Measurements from ENCODE around the gene CREBRF.

Gene CREBRF, protein sequence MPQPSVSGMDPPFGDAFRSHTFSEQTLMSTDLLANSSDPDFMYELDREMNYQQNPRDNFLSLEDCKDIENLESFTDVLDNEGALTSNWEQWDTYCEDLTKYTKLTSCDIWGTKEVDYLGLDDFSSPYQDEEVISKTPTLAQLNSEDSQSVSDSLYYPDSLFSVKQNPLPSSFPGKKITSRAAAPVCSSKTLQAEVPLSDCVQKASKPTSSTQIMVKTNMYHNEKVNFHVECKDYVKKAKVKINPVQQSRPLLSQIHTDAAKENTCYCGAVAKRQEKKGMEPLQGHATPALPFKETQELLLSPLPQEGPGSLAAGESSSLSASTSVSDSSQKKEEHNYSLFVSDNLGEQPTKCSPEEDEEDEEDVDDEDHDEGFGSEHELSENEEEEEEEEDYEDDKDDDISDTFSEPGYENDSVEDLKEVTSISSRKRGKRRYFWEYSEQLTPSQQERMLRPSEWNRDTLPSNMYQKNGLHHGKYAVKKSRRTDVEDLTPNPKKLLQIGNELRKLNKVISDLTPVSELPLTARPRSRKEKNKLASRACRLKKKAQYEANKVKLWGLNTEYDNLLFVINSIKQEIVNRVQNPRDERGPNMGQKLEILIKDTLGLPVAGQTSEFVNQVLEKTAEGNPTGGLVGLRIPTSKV

GRCh38 chr5:173055983-173056782 lies at the start of gene CREBRF:
CREBRF (plus strand) TSS chr5:173056352; CDS start chr5:173080776, 24,424 bp downstream.
- ChIA-PET CTCF (interaction anchor here (0.7 kb wide), 1 partner anchor 433 kb away, joined by 3 read pairs; no protein-coding TSS in a partner anchor), POLR2A (ENCODE audit: low non-redundant PET) (interaction anchor here (0.6 kb wide), 1 partner anchor 89 kb away, joined by 3 read pairs; no protein-coding TSS in a partner anchor)

DNA sequence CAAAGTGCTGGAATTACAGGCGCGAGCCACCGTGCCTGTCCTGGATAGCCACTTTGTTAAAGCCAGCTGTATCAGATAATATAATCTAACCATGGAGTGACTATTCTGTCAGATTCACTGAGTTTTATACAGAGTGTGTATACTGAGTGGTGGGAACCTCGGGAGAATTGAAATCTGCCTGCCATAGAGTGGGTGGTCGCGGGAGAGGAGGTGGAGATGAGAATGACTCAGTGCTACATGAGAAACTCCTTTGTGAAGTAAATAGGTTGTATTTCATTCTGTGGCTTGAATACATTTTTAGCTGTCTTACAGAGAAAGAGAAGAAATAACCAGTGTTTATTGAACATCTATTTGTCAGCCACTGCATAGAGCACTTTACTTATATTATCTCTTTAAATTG lies 46.1 kb upstream of the CREBRF start:
- DNase-seq (ENCODE audit: low spot score), result no peak
- ChIA-PET CTCF (no interaction called here), POLR2A (ENCODE audit: low non-redundant PET) (no interaction called here)
- no peak overlapping the region for H3K27ac ChIP-seq
- no peak for TF ChIP-seq CTCF (conservative IDR thresholded peaks at IDR 0.05; ENCODE audit: low read depth)

More at GRCh38 chr5:173055983-173056782, at the start of gene CREBRF:
- H3K27ac ChIP-seq, result peak within 1 kb of the TSS; percentile 90
- peak; percentile 99 for DNase-seq (ENCODE audit: low spot score)
- TF ChIP-seq CTCF (conservative IDR thresholded peaks at IDR 0.05; ENCODE audit: low read depth), result no peak

DNA sequence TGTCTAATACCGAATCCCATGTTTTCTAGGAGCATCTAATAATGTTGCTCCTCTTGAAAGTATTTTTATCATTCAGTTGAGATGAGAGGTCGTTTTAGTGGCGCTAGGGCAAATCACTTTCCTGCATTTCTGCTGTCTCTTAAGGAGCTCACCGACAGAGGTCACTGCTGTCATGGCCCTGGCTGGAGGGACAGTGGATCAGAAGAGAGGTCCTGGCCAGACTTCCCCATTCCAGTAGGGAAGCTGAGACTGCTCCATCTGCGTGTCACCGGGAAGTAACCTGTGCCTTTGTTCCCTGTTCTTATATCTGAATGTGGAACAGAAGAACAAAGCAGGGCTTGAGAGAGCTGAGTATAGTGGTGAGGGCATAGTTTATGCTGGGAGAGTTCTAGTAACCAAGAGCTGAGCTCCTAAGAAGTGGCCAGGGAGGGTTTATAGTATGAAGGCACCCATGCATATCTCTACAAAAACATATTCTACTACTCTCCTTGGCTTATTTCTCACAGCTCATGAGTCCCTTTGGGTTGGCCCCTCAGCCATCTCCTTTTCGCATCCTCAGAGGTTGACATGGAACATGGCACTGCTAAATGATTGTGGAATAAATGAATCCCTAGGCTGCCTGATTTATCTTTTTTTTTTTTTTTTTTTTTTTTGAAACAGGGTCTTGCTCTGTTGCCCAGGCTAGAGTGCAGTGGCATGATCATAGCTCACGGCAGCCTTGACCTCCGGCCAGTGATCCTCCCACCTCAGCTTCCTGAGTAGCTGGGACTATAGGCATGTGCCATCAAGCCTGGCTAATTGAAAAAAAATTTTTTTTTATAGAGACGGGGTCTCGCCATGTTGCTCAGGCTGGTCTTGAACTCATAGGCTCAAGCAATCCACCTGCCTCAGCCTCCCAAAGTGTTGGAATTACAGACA lies 45.3 kb upstream of the CREBRF start:
- ChIA-PET POLR2A (ENCODE audit: low non-redundant PET) (no interaction called here), CTCF (no interaction called here)
- no peak overlapping the region for H3K27ac ChIP-seq
- no peak for DNase-seq (ENCODE audit: low spot score)
- no peak for TF ChIP-seq CTCF (conservative IDR thresholded peaks at IDR 0.05; ENCODE audit: low read depth)

DNA sequence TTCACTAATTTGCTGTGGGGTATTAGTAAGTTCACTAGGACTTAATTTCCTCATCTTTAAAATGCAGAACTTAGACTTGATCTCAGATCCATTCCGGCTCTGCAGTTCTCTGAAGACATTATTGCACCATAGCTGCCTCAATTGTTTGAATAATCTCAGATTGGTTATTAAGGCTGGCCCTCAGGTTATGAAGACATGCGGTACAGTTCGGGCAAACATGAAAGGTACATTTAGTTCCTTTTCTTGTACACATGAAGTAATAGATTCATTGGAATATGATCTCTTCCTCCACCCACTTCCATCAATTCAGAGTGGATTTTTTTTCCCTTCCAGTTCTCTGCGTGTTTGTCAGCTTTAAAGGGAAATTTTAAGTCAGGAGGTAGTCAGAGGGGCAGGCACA lies 44.6 kb upstream of the CREBRF start:
- TF ChIP-seq CTCF (conservative IDR thresholded peaks at IDR 0.05; ENCODE audit: low read depth), result no peak
- POLR2A ChIA-PET (ENCODE audit: low non-redundant PET), result no interaction called here
- DNase-seq (ENCODE audit: low spot score), result no peak
- H3K27ac ChIP-seq, result no peak overlapping the region
- CTCF ChIA-PET, result interaction anchor here (0.6 to 0.7 kb wide), 3 partner anchors 124 to 289 kb away, joined by 3 to 8 read pairs (median 6); no protein-coding TSS in a partner anchor

GRCh38 chr5:173012882-173013281 lies 43.3 kb upstream of the CREBRF start:
- ChIA-PET CTCF (no interaction called here), POLR2A (ENCODE audit: low non-redundant PET) (no interaction called here)

More at GRCh38 chr5:173012882-173013281, 43.3 kb upstream of the CREBRF start:
- no peak for TF ChIP-seq CTCF (conservative IDR thresholded peaks at IDR 0.05; ENCODE audit: low read depth)
- H3K27ac ChIP-seq, result no peak overlapping the region
- no peak for DNase-seq (ENCODE audit: low spot score)
